ENCODE results near the gene LBR. TPM values are rescaled to one million over a fixed set of nuclear protein-coding genes. Genes with fewer than 3 reads are reported as not detected.
A peak's percentile ranks its signal among the peaks of the same experiment; 100 is the strongest.
"Not testable (repeated sequence)": the region's sequence is repeated elsewhere in the genome, so short reads cannot be mapped to it uniquely, and the experiment has no call there.

Gene LBR
- total and polyA plus RNA-seq, 2 donors from 2014 or later = 13.1 to 80.2 TPM

DNA sequence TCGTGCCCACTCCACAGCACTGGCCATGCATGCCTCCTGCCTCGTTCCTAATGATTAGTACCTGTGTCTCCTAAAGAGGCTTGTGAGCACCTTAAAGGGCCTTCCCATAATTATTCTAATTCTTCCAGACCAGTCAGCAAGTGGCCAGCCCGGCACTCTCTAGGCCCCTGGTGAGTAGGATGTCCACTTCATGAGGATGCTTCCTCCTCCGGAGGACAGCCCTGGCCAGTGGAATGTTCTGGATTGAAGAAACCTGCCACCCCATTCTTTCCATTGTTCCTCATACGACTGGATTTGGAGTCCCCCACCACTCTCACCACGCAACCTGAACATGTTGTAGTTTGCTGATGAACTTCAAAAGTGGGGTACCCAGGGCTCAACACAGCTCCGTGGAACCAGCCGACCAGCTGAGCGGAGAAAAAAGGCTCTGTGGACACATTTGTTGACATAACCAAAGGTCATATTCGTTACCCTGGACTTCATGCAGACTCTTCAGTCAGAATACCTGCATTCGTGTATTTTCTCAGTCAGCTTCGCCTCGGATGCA is 46.7 kb upstream of the LBR start:
- Histone ChIP-seq H3K4me1 (ENCODE audit: control insufficient read depth in 2 of 3, insufficient read depth in 2 of 3, low read depth in 1 of 3, low read length in 3 of 3) (peaks cover 0 to 5% (median 5%) of the 10 kb centered on the region in 3 donors), H3K27me3 (ENCODE audit: control insufficient read depth, insufficient read depth, low read length) (no peaks in the 10 kb centered on the region), H3K36me3 (ENCODE audit: control insufficient read depth in 2 of 3, insufficient read depth in 3 of 3, low read length in 3 of 3) (no peaks in the 10 kb centered on the region), H3K9ac (ENCODE audit: low read length in 3 of 3) (peak overlapping the region in 1 of 3 donors; percentile 9), H3K27ac (ENCODE audit: low read depth in 2 of 2, low read length in 2 of 2) (no peak overlapping the region), H3K4me3 (ENCODE audit: low read length in 3 of 3) (no peak overlapping the region), H3K9me3 (ENCODE audit: control insufficient read depth in 2 of 3, insufficient read depth in 1 of 3, low read length in 3 of 3) (no peaks in the 10 kb centered on the region)
- intact Hi-C loops (cut with DNase I) = loop anchor here (10.0 kb wide), 1 partner anchor 500 kb away; no protein-coding TSS in a partner anchor
- DNase-seq (peak in 1 of 5 donors; percentile 54), FAIRE-seq (no peak)
- TF ChIP-seq, protein P1, sequence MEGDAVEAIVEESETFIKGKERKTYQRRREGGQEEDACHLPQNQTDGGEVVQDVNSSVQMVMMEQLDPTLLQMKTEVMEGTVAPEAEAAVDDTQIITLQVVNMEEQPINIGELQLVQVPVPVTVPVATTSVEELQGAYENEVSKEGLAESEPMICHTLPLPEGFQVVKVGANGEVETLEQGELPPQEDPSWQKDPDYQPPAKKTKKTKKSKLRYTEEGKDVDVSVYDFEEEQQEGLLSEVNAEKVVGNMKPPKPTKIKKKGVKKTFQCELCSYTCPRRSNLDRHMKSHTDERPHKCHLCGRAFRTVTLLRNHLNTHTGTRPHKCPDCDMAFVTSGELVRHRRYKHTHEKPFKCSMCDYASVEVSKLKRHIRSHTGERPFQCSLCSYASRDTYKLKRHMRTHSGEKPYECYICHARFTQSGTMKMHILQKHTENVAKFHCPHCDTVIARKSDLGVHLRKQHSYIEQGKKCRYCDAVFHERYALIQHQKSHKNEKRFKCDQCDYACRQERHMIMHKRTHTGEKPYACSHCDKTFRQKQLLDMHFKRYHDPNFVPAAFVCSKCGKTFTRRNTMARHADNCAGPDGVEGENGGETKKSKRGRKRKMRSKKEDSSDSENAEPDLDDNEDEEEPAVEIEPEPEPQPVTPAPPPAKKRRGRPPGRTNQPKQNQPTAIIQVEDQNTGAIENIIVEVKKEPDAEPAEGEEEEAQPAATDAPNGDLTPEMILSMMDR (IDR thresholded peaks at IDR 0.05; ENCODE audit: borderline replicate concordance, extremely low read depth, insufficient read depth) = no peak

DNA sequence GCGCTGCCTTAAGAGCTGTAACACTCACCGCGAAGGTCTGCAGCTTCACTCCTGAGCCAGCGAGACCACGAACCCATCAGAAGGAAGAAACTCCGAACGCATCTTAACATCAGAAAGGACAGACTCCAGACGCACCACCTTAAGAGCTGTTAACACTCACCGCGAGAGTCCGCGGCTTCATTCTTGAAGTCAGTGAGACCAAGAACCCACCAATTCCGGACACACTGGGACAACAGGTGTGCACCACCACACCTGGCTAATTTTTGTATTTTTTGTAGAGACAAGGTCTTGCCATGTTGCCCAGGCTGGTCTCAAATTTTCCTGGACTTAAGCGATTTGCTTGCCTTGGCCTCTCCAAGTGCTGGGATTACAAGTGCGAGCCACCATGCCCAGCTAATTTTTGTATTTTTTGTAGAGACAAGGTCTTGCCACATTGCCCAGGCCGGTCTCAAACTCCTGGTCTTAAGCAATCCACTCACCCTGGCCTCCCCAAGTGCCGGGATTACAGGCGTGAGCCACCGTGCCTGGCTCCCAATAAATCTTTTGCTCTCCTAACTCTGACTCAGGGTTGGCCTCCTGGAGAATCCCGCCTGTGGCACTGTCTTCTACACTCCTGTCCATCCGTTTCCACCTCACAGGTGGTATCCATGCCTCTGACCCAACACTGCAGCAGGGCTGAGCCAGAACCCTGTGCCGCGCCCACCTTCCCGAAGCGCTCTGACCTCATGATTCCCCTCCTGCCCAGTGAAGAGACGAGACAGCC is 46.0 kb upstream of the LBR start:
- not testable (repeated sequence) for FAIRE-seq; H3K9ac ChIP-seq (ENCODE audit: low read length in 3 of 3); H3K4me3 ChIP-seq (ENCODE audit: low read length in 3 of 3); H3K27me3 ChIP-seq (ENCODE audit: control insufficient read depth, insufficient read depth, low read length); H3K27ac ChIP-seq (ENCODE audit: low read depth in 2 of 2, low read length in 2 of 2); H3K36me3 ChIP-seq (ENCODE audit: control insufficient read depth in 2 of 3, insufficient read depth in 3 of 3, low read length in 3 of 3); H3K9me3 ChIP-seq (ENCODE audit: control insufficient read depth in 2 of 3, insufficient read depth in 1 of 3, low read length in 3 of 3); H3K4me1 ChIP-seq (ENCODE audit: control insufficient read depth in 2 of 3, insufficient read depth in 2 of 3, low read depth in 1 of 3, low read length in 3 of 3)
- peak in 2 of 5 donors; percentile 35 to 59 for DNase-seq
- intact Hi-C loops (cut with DNase I) = loop anchor here (10.0 kb wide), 1 partner anchor 501 kb away; no protein-coding TSS in a partner anchor

DNA sequence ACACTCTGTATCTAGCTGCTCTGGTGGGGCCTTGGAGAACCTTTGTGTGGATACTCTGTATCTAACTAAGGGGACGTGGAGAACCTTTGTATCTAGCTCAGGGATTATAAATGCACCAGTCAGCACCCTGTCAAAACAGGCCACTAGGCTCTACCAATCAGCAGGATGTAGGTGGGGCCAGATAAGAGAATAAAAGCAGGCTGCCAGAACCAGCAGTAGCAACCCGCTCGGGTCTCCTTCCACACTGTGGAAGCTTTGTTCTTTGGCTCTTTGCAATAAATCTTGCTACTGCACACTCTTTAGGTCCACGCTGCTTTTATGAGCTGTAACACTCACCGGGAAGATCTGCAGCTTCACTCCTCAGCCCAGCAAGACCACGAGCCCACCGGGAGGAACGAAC is 45.4 kb upstream of the LBR start:
- FAIRE-seq = not testable (repeated sequence)
- peak in 2 of 5 donors; percentile 4 to 34 for DNase-seq

DNA sequence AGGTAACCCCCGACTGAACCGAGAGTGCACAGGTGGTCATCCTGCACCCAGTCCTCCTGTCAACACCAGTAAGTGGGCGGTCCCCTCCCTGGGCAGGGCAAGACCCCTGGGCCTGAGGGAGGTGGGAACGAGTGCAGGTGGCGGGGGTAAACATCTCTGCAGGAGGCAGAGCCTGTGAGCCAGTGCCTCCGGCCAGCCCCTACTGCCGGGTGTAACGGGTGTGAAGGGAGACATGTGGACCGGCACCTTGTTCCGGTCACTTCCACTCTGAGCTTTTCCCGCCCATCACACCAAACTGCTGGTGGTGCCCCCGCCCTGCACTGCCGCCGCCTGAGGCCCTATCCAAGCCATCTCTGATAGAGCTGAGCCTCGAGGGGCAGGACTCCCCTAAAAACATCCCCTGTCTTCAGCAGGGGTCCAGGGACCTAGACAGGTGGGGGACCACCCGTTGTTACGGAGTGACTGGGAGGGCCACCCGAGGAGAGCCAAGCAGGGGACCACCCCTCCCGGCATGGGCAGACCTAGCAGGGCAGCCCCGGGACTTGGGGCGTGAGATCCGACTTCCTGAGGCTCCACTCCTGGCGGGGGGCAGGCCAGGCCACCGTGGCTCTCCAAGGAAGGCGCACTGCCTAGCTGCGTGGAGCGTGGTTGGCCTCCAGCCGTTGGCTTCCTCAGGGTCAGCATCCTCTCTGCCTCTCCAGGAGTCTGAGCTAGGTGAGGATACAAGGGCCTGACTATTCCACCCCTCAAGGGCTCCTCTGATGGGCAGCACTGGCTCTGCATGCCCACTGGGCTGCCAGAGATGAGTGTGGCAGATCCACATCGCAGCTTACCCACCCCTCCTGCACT is 43.8 kb upstream of the LBR start:
- no peak for FAIRE-seq
- peak in 2 of 5 donors; percentile 36 to 64 for DNase-seq

More for the DNA sequence above, 45.4 kb upstream of the LBR start:
- not testable (repeated sequence) for H3K27me3 ChIP-seq (ENCODE audit: control insufficient read depth, insufficient read depth, low read length); H3K36me3 ChIP-seq (ENCODE audit: control insufficient read depth in 2 of 3, insufficient read depth in 3 of 3, low read length in 3 of 3); H3K27ac ChIP-seq (ENCODE audit: low read depth in 2 of 2, low read length in 2 of 2); H3K4me3 ChIP-seq (ENCODE audit: low read length in 3 of 3); H3K4me1 ChIP-seq (ENCODE audit: control insufficient read depth in 2 of 3, insufficient read depth in 2 of 3, low read depth in 1 of 3, low read length in 3 of 3); H3K9ac ChIP-seq (ENCODE audit: low read length in 3 of 3); H3K9me3 ChIP-seq (ENCODE audit: control insufficient read depth in 2 of 3, insufficient read depth in 1 of 3, low read length in 3 of 3)
- intact Hi-C loops (cut with DNase I) = loop anchor here (10.0 kb wide), 1 partner anchor 502 kb away; no protein-coding TSS in a partner anchor

More for the DNA sequence above, 43.8 kb upstream of the LBR start:
- TF ChIP-seq, protein P1 (IDR thresholded peaks at IDR 0.05; ENCODE audit: borderline replicate concordance, extremely low read depth, insufficient read depth) = no peak
- H3K4me1 ChIP-seq (ENCODE audit: control insufficient read depth in 2 of 3, insufficient read depth in 2 of 3, low read depth in 1 of 3, low read length in 3 of 3) = peaks cover 0 to 6% (median 5%) of the 10 kb centered on the region in 3 donors
- no peaks in the 10 kb centered on the region for H3K9me3 ChIP-seq (ENCODE audit: control insufficient read depth in 2 of 3, insufficient read depth in 1 of 3, low read length in 3 of 3)
- no peaks in the 10 kb centered on the region for H3K36me3 ChIP-seq (ENCODE audit: control insufficient read depth in 2 of 3, insufficient read depth in 3 of 3, low read length in 3 of 3)
- no peaks in the 10 kb centered on the region for H3K27me3 ChIP-seq (ENCODE audit: control insufficient read depth, insufficient read depth, low read length)
- H3K9ac ChIP-seq (ENCODE audit: low read length in 3 of 3) = no peak overlapping the region
- intact Hi-C loops (cut with DNase I) = loop anchor here (10.0 kb wide), 1 partner anchor 503 kb away; no protein-coding TSS in a partner anchor
- H3K27ac ChIP-seq (ENCODE audit: low read depth in 2 of 2, low read length in 2 of 2) = no peak overlapping the region
- no peak overlapping the region for H3K4me3 ChIP-seq (ENCODE audit: low read length in 3 of 3)
